HTERT RPE-1 (cell line): ENCODE data around the gene FKBP14.
"Not testable (repeated sequence)": the region's sequence is repeated elsewhere in the genome, so short reads cannot be mapped to it uniquely, and the experiment has no call there.

Experiments used
- in situ Hi-C: fragments of 300-500 bp; cut with MboI; formaldehyde crosslinking; loops from 4 replicates; pipeline ENCODE4 v1.14.3; 2020; ENCODE audit warnings: low sequenced_read_pairs

FKBP14 gene, protein sequence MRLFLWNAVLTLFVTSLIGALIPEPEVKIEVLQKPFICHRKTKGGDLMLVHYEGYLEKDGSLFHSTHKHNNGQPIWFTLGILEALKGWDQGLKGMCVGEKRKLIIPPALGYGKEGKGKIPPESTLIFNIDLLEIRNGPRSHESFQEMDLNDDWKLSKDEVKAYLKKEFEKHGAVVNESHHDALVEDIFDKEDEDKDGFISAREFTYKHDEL

GRCh38 chr7:30026229-30027064, at the start of gene FKBP14:
Gene FKBP14 (minus strand): TSS chr7:30026702. CDS start chr7:30026508, 194 bp downstream.
- in situ Hi-C loops, result no loop called here

DNA sequence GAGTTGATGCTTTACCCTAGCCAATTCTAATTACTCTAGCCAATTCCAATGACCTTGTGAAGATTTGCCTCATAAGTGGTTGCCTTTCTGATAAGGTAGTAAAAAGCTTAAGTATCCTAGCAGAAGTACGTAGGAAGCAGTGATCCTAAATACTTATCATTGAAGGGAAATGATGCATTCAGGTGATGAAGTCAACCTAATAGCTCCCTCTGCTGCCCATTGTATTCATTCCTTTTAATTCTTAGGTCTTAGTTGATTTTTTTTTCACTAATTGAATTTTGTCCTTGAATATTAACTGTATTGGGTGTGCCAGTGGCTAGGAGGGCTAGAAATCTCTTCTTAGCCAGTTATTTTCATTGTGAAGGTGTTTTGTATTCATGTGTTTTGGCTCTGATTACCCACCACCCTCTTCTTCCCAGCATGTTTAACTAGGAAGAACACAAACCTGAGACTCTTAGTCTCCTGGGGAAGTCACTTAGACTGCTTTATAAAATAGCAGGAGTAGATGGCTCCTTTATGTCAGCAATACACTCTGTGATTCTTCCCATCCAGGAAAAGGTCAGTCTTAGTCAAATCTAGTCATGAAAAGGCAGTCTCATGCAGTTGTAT, 48.0 kb upstream of the FKBP14 start:
- in situ Hi-C loops, result no loop called here

DNA sequence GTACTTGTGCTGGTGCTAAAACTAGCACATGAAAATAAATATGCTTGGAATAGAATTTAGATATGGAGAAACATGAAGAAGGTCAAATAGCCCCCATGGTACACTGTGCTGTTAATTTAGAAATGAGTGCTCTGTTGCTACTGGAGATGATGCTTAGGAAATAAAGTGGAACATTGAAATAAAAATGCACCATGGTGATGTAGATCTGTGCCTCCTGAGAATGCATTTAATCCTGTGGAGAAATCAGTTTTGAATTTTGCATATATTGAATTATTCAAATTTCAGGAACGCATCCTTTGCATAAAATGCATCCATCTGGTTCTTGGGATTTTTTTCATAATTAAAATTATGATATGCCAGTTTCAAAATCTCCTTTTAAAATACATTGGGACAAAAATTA, 46.2 kb upstream of the FKBP14 start:
- in situ Hi-C loops, result no loop called here

DNA sequence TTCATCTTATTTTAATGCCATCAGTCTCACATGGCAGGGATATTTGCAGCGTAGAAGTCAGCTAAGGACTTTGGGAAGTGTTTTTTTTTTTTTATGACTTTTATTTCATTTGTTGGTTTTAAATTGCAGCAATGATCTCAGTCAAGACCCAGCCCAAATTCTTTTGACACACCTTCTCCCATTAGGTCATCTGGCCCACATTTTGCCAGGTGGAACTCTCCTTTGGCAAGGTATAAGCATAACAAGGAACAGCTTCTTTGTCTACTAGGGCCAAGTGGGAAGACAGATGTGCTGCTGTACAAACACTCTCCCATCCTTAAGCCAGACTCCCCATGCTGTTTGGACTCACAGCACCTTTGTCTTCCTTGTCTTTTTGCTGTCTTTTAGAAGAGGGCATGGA, 43.5 kb upstream of the FKBP14 start:
- in situ Hi-C loops, result no loop called here

GRCh38 chr7:30069096-30069867, 42.8 kb upstream of the FKBP14 start:
- in situ Hi-C loops, result no loop called here

GRCh38 chr7:30068117-30068516, 41.6 kb upstream of the FKBP14 start:
- in situ Hi-C loops, result no loop called here

DNA sequence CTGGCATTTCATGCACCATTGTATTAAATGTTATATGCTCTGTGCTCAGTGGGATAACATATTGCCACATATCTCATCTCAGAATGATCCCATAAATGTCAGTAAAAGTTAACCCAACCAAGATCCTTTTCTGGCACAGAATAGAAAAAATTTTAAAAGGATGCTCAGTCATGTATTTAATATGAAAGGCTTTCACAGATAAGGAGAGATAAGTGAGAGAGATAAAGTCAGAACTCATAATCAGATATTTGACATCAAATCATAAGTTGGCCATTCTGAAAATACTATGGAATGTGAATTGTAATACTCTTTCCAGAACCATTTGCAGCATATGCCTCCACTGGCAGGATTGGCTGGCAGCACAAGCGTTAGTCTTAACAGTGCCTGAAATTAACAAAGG, 40.2 kb upstream of the FKBP14 start:
- in situ Hi-C loops, result no loop called here

GRCh38 chr7:30065746-30066145, 39.2 kb upstream of the FKBP14 start:
- in situ Hi-C loops, result no loop called here

DNA sequence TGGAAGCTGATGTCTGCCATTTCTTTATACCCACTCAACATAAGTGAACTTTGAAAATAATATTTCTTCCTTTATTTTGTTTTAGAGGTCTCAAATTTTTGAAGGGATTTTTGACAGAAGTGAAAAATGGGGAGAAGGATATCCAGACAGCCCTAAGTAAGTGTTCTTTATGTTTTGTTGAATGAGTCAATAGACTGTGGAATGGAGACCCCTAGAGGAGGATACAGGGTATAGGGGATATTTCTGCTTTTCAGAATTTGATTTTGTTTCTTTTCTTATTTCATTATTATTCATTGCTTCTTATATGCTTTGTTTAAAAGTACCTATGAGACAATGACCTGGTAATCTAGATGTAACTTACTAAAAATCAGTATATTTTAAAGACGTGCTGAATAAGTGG, 36.1 kb upstream of the FKBP14 start:
- in situ Hi-C loops, result no loop called here

- in situ Hi-C loops, result not testable (repeated sequence)
These were observed 35.3 kb upstream of the FKBP14 start for GRCh38 chr7:30061786-30062185.

- in situ Hi-C loops, result no loop called here
These were observed 31.2 kb upstream of the FKBP14 start for GRCh38 chr7:30057741-30058140.

DNA sequence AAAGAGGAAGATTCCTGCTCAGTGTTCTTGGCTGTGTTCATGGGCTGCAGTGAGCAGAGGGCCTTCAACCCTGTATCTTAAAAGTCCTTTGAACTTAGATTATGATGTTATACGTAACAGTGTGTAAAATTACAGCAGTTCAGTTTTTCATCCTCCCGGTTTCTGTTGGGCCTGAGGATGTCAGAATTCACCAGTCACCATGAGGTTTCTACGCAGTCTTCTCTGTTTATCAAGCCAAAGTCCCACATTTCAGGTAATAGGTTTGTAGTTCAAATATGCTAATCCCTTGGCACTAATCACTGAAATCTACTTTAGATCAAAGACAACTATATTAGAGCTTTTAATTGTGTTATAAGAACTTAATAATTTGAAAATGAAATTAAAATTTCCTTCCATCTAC, 26.6 kb upstream of the FKBP14 start:
- in situ Hi-C loops, result no loop called here

DNA sequence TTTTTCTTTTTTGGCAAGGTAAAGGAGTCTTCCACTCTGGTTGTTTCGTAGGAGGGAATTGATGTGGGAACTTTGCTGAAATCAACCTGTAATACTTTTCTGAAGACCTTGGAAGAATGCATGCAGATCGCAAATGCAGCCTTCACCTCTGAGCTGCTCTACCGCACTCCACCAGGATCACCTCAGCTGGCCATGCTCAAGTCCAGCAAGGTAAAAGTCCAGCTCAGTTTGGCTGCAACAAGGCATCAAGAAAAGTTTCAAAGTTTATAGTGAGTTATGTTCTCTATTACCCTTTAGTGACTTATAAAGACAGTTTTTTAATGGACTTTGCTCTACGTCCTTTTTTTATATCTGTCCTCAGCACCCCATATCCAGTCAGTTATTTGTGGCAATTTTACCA, 22.7 kb upstream of the FKBP14 start:
- in situ Hi-C loops, result no loop called here

DNA sequence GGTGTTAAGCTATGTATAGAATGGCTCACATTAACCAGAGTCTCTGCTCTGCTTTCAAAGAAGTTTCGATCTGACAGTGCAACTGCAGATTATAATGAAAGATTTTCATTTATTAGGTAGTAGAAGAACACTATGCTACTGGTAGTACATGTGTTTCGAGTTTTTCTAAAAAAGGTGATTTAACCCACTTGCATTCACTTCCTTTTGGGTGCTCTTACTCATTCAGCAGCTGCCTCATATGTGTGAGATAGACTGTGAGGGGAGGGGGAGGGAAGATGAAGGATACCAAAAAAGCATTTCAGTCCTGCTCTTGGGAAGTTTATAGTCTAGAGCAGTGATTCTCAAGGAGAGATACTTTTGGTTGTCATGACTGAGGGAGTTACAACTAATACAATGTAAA, 22.1 kb upstream of the FKBP14 start:
- in situ Hi-C loops, result no loop called here

GRCh38 chr7:30047124-30047523, 20.6 kb upstream of the FKBP14 start:
- in situ Hi-C loops, result no loop called here

DNA sequence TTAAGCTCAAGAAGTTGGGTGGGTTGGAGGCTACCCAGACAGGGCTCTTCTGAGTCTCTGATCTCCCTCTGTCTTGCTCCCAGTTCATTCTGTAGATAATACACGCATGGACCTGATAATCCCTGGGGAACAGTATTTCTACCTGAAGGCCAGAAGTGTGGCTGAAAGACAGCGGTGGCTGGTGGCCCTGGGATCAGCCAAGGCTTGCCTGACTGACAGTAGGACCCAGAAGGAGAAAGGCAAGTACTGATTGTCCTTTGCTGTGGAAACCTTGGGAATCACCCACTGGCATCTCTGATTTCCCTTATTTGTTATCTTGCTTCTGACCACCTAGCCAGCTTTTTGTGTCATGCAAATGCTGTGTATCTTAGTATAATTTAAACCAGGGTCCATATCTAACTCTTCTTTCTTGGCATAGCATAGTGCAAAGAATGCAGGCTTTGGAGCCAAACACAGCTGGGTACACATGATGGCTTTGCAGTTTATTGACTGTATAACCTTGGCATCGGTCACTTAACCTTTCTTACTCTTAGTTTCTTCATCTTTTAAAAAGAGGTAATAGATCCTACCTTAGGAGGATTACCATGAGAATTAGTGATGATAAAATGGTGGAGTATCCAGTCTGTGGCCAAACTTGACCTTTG, 19.7 kb upstream of the FKBP14 start:
- in situ Hi-C loops, result no loop called here

DNA sequence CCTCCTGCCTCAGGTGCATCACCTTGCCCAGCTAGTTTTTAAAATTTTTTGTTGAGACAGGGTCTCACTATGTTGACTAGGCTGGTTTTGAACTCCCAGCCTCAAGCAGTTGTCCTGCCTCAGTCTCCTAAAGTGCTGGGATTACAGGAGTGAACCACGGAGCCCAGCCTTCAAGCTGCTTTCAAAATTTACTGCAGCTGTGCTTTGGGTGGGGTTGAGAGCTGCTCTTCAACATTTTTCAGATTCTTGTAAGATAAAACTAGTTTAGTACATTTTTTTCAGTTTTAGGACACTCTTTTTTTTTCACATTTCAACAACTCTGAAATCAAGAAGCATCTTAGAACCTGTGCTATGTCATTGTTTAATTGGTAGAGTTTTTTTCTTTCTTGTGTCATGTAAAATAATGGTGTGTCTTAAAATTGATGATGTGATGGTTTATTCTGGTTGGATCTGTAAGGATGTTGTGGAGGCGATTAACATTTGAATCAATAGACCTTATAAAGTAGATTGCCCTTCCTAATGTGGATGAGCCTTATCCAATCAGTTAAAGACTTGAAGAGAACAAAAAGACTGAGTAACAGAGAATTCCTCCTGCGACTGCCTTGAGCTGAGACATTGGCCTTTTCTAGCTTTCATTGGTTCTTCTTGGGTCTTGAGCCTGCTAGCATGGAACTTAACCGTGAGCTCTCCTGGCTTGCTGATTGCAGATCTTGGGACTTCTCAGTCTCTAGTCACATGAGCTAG, 15.2 kb upstream of the FKBP14 start:
- in situ Hi-C loops, result no loop called here

GRCh38 chr7:30040938-30041337, 14.4 kb upstream of the FKBP14 start:
- in situ Hi-C loops, result no loop called here

GRCh38 chr7:30038196-30038980, 11.9 kb upstream of the FKBP14 start:
- in situ Hi-C loops, result no loop called here
